Left forelimb (tissue), 1 donor: ENCODE data around the gene PIK3R2.
"Not testable (repeated sequence)": the region's sequence is repeated elsewhere in the genome, so short reads cannot be mapped to it uniquely, and the experiment has no call there.

Experiments
- DNase-seq: peaks from one replicate; pipeline ENCODE4 v3.0.0-alpha.2; 2018; ENCODE audit warnings: low spot score

Gene PIK3R2

GRCh38 chr19:18155095-18156087 lies 2.4 kb downstream of the PIK3R2 start:
- DNase-seq, result no peak

DNA sequence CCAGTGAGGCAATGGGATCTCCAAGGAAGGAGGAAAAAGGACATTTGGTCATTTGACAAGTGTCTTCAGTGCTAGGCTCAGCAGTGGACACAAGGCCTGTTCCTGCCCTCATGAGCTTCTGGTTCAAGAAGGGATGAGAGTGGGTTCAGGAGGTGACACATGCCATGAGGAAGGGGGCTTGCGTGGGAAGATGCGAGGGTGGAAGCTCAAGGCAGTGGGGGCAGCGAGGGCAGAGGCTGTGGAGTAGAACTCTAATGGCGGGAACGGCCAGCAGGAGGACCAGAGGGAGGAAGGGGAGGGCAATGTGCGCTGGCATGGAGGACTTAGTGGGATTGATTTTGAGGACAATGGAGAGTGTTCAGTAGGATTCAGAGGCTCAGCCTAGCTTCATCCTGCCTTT lies 3.3 kb downstream of the PIK3R2 start:
- no peak for DNase-seq

DNA sequence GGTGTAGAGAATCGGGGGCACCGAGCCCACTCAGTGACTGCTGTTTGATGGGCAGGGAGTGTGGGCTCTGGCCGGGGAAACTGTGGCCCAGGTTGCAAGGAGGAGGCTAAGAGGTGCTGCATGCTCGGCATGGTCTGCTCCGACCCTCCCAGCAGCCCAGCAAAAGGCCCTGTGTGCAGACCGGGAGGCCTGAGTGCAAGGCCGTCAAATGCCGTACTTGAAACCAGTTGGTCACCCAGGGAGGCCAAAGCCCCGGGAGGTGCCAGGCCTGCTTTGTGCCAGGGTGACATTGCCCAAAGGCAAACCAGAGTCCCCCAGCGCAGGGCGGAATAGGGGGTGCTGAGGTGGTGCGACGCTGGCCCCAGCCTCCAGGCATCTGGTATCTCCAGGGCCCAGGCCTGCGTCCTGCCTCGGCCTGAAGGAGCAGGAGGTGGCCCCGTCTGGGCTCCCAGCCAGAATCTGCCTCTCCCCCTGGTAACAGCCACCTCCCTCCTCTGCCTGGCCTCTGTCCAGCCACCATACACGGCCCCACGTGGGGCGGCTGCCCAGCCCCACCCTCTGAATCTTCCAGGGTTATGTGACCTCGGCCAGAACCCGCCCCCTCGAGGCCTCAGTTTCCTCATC lies 4.0 kb downstream of the PIK3R2 start:
- DNase-seq, result peak; percentile 88

GRCh38 chr19:18157465-18158063 lies 4.6 kb downstream of the PIK3R2 start:
- DNase-seq, result no peak

DNA sequence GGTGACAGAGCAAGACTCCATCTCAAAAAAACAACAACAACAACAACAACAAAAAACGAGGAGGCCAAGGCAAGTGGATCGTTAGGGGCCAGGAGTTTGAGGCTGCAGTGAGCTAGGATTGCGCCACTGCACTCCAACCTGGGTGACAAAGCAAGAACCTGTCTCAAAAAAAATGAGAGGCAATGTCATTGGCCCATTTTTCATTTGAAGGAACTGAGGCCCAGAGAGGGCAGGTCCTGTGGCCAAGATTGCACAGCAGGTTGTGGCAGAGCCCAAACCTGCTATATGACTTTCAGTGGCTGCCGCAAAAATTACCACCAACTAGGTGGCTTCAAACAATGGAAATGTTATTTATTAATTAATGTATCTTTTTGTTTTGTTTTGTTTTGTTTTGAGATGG lies 5.5 kb downstream of the PIK3R2 start:
- no peak for DNase-seq

- DNase-seq, result not testable (repeated sequence)
Measured at GRCh38 chr19:18159059-18159616, 6.2 kb downstream of the PIK3R2 start.

DNA sequence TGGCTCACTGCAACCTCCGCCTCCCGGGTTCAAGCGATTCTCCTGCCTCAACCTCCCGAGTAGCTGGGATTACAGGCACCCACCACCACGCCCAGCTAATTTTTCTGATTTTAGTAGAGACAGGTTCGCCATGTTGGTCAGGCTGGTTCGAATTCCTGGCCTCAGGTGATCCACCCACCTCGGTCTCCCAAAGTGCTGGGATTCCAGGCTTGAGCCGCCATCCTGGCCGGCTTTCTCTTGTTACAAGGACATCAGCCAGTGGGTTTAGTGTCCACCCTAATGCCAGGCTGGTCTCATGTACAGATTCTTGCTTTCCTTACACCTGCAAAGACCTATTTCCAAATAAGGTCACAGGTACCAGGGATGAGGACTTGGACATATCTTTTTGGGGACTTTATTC lies 6.8 kb downstream of the PIK3R2 start:
- no peak for DNase-seq

DNA sequence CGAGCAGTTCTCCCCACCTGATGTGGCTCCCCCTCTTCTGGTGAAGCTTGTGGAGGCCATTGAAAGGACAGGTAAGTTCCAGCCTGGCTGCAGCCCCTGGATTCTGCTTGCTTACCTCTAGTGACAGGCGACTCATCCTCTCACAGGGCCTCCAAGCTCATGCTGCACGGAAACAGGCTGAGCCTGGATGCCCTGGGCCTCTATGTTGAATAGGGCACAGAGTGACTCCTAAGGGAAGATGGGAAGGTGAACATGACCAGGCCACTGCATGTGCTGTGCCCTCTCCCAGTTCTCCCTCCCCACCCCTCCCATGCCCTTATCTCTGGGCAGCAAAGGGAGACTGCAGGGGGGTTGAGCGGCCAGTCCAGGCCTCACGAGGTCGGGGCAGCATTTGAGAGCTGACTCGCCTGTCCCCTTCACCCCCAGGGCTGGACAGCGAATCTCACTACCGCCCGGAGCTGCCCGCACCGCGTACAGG lies 7.6 kb downstream of the PIK3R2 start:
- no peak for DNase-seq

DNA sequence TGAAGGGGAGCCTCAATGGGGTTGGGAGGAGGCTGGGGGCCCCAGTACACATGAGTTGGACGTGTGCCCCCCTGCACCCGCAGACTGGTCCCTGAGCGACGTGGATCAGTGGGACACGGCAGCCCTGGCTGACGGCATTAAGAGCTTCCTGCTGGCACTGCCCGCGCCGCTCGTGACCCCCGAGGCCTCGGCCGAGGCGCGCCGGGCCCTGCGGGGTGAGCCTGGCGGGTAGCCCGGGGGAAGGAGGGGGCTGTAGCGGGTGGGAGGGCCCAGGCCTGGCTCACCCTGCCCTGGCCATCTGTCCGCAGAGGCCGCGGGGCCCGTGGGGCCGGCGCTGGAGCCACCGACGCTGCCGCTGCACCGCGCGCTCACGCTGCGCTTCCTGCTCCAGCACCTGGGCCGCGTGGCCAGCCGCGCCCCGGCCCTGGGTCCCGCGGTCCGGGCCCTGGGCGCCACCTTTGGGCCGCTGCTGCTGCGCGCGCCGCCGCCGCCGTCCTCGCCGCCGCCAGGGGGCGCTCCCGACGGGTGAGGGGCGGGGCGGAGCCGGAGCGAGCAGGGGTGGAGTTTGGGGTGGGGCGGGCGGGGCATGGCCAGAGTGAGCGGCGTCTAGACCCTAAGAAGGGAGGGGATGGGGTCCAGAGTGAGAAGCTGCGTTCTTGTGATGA lies 8.1 kb downstream of the PIK3R2 start:
- DNase-seq, result peak; percentile 81

GRCh38 chr19:18161636-18162002 lies 8.7 kb downstream of the PIK3R2 start:
- DNase-seq, result no peak

- DNase-seq, result no peak
Measured at GRCh38 chr19:18164072-18164471, 11.1 kb downstream of the PIK3R2 start.

- no peak for DNase-seq
Measured at GRCh38 chr19:18165794-18166544, 13.0 kb downstream of the PIK3R2 start.

- DNase-seq, result no peak
Measured at GRCh38 chr19:18167011-18167410, 14.0 kb downstream of the PIK3R2 start.

- DNase-seq, result no peak
Measured at GRCh38 chr19:18167975-18168645, 15.1 kb downstream of the PIK3R2 start.

- no peak for DNase-seq
Measured at GRCh38 chr19:18168673-18169381, 15.9 kb downstream of the PIK3R2 start.

GRCh38 chr19:18170714-18171255 lies 17.8 kb downstream of the PIK3R2 start:
- DNase-seq, result no peak

DNA sequence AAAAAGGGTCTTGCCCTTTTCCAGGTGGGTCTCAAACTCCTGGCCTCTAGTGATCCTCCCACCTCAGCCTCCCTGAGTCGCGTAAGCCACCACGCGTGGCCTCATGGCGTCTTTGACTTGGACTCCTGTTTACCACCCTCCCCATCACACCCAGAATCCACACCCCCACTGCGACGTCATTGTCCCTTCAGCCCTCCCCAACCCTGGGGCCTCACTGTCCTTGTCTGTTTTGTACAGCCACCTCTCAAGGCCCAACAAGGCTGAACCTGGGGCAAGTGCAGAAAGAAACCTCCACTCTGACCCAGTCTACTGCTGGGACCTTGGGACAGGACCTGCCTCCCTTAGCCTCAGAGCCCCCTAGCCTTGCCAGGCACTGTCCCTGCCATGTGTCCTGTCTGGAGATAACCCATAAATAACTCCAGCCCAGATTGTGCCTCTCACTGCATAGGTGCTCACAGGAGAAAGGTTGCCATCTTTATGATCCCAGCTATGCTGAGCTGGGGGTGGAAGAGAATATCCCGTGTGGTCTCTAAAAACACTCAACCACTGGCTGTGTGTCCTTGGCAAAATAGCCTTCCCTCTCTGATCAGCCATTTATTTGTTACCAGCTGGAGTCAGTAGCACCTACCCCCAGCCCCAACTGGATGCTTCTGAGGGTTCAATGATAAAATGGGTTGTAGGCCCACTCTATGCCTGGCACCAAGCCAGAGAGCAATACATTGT lies 18.8 kb downstream of the PIK3R2 start:
- DNase-seq, result no peak

- DNase-seq, result no peak
Measured at GRCh38 chr19:18172331-18173053, 19.5 kb downstream of the PIK3R2 start.
